ENCODE results near the gene GRIK3. TPM values are rescaled to one million over a fixed set of nuclear protein-coding genes. Genes with fewer than 3 reads are reported as not detected.

Gene GRIK3
- total RNA-seq, 4 donors from 2014 or later = 0.75 to 9.8 (median 1.2) TPM

- DNase-seq = no peak
- H3K9me3 ChIP-seq = no peaks in the 10 kb centered on the region
- H3K36me3 ChIP-seq = no peaks in the 10 kb centered on the region
- H3K4me1 ChIP-seq = no peaks in the 10 kb centered on the region
- 60 to 69% methylated on average over 1 to 6 of the region's 6 CpGs for WGBS, 2 donors (ENCODE audit: low coverage in 1 of 2)
- TF ChIP-seq POLR2AphosphoS5 (IDR thresholded peaks at IDR 0.05) (no peak), CTCF (IDR thresholded peaks at IDR 0.05) (no peak), POLR2A (IDR thresholded peaks at IDR 0.05) (no peak), EP300 (IDR thresholded peaks at IDR 0.05; ENCODE audit: low read depth) (no peak)
- no peak overlapping the region for H3K27ac ChIP-seq
- no peaks in the 10 kb centered on the region for H3K27me3 ChIP-seq
- in situ Hi-C loops (cut with MboI; ENCODE audit: low pct_ligation_motif_present in 1 of 4, low pct_unique_long_range_greater_than_20kb in 1 of 4, low sequenced_read_pairs in 3 of 4) = no loop called here
- intact Hi-C loops (cut with DNase I; ENCODE audit: low total_unique reads) = no loop called here
- no peak overlapping the region for H3K4me3 ChIP-seq
Observed at GRCh38 chr1:36869054-36869453, 165.3 kb downstream of the GRIK3 start.

- TF ChIP-seq POLR2A (IDR thresholded peaks at IDR 0.05) (no peak), EP300 (IDR thresholded peaks at IDR 0.05; ENCODE audit: low read depth) (no peak)
- 30 to 54% methylated on average over 2 to 4 of the region's 4 CpGs for WGBS, 2 donors (ENCODE audit: low coverage in 1 of 2)
Observed at GRCh38 chr1:36867575-36867974, 166.7 kb downstream of the GRIK3 start.

GRCh38 chr1:36866169-36866814 is 168.0 kb downstream of the GRIK3 start:
- Histone ChIP-seq H3K4me1 (no peaks in the 10 kb centered on the region), H3K27ac (no peak overlapping the region), H3K4me3 (no peak overlapping the region), H3K36me3 (no peaks in the 10 kb centered on the region), H3K9me3 (no peaks in the 10 kb centered on the region), H3K27me3 (no peaks in the 10 kb centered on the region)
- no peak for TF ChIP-seq EP300 (IDR thresholded peaks at IDR 0.05; ENCODE audit: low read depth)
- no peak for TF ChIP-seq POLR2A (IDR thresholded peaks at IDR 0.05)
- TF ChIP-seq CTCF (IDR thresholded peaks at IDR 0.05) = no peak
- TF ChIP-seq POLR2AphosphoS5 (IDR thresholded peaks at IDR 0.05) = no peak
- in situ Hi-C loops (cut with MboI; ENCODE audit: low pct_ligation_motif_present in 1 of 4, low pct_unique_long_range_greater_than_20kb in 1 of 4, low sequenced_read_pairs in 3 of 4) (no loop called here), intact Hi-C loops (cut with DNase I; ENCODE audit: low total_unique reads) (no loop called here)
- DNase-seq = no peak
- WGBS, 2 donors (ENCODE audit: low coverage in 1 of 2) = 41 to 44% methylated on average over 3 to 6 of the region's 6 CpGs

More at GRCh38 chr1:36867575-36867974, 166.7 kb downstream of the GRIK3 start:
- no peak for DNase-seq
- Histone ChIP-seq H3K9me3 (no peaks in the 10 kb centered on the region), H3K36me3 (no peaks in the 10 kb centered on the region), H3K27ac (no peak overlapping the region), H3K27me3 (no peaks in the 10 kb centered on the region), H3K4me3 (no peak overlapping the region), H3K4me1 (no peaks in the 10 kb centered on the region)
- in situ Hi-C loops (cut with MboI; ENCODE audit: low pct_ligation_motif_present in 1 of 4, low pct_unique_long_range_greater_than_20kb in 1 of 4, low sequenced_read_pairs in 3 of 4) = no loop called here
- intact Hi-C loops (cut with DNase I; ENCODE audit: low total_unique reads) = no loop called here

GRCh38 chr1:36865602-36865900 is 168.8 kb downstream of the GRIK3 start:
- intact Hi-C loops (cut with DNase I; ENCODE audit: low total_unique reads) (no loop called here), in situ Hi-C loops (cut with MboI; ENCODE audit: low pct_ligation_motif_present in 1 of 4, low pct_unique_long_range_greater_than_20kb in 1 of 4, low sequenced_read_pairs in 3 of 4) (no loop called here)
- TF ChIP-seq POLR2A (IDR thresholded peaks at IDR 0.05) = no peak
- no peak for TF ChIP-seq CTCF (IDR thresholded peaks at IDR 0.05)
- no peak for TF ChIP-seq POLR2AphosphoS5 (IDR thresholded peaks at IDR 0.05)
- TF ChIP-seq EP300 (IDR thresholded peaks at IDR 0.05; ENCODE audit: low read depth) = no peak
- Histone ChIP-seq H3K27me3 (no peaks in the 10 kb centered on the region), H3K9me3 (no peaks in the 10 kb centered on the region), H3K4me3 (no peak overlapping the region), H3K27ac (peak overlapping the region in 1 of 4 donors; percentile 30), H3K4me1 (no peaks in the 10 kb centered on the region), H3K36me3 (no peaks in the 10 kb centered on the region)
- WGBS, 2 donors (ENCODE audit: low coverage in 1 of 2) = no CpG with 5 or more reads among the region's 1 CpG
- no peak for DNase-seq
